ENCODE data around the gene CAMKV.
"Not testable (repeated sequence)": the region's sequence is repeated elsewhere in the genome, so short reads cannot be mapped to it uniquely, and the experiment has no call there.

Gene CAMKV

GRCh38 chr3:49844464-49845183 lies 25.1 kb downstream of the CAMKV start:
- no peak for DNase-seq
- no peak for ATAC-seq
- no peak overlapping the region for H3K27ac Mint-ChIP-seq
- H3K4me1 Mint-ChIP-seq, result no peaks in the 10 kb centered on the region
- peaks cover 12% of the 10 kb centered on the region for H3K36me3 Mint-ChIP-seq (ENCODE audit: low read depth)
- H3K27me3 Mint-ChIP-seq, result no peaks in the 10 kb centered on the region
- no peak overlapping the region for H3K4me3 Mint-ChIP-seq
- no peaks in the 10 kb centered on the region for H3K9me3 Mint-ChIP-seq

- no peaks in the 10 kb centered on the region for H3K27me3 Mint-ChIP-seq
- ATAC-seq (no peak), DNase-seq (no peak)
- no peaks in the 10 kb centered on the region for H3K9me3 Mint-ChIP-seq
- H3K4me1 Mint-ChIP-seq, result no peaks in the 10 kb centered on the region
- no peak overlapping the region for H3K27ac Mint-ChIP-seq
- no peak overlapping the region for H3K4me3 Mint-ChIP-seq
- H3K36me3 Mint-ChIP-seq (ENCODE audit: low read depth), result peaks cover 14% of the 10 kb centered on the region
Observed at GRCh38 chr3:49842843-49843517, 26.7 kb downstream of the CAMKV start.

- Mint-ChIP-seq H3K4me3 (no peak overlapping the region), H3K27ac (no peak overlapping the region), H3K27me3 (no peaks in the 10 kb centered on the region), H3K9me3 (no peaks in the 10 kb centered on the region), H3K4me1 (no peaks in the 10 kb centered on the region), H3K36me3 (ENCODE audit: low read depth) (peaks cover 9% of the 10 kb centered on the region)
- DNase-seq (no peak), ATAC-seq (no peak)
Observed at GRCh38 chr3:49841806-49842205, 27.9 kb downstream of the CAMKV start.

GRCh38 chr3:49841126-49841696 lies 28.5 kb downstream of the CAMKV start:
- Mint-ChIP-seq H3K4me1 (no peaks in the 10 kb centered on the region), H3K36me3 (ENCODE audit: low read depth) (peaks cover 4% of the 10 kb centered on the region), H3K27me3 (no peaks in the 10 kb centered on the region), H3K4me3 (no peak overlapping the region), H3K9me3 (no peaks in the 10 kb centered on the region), H3K27ac (no peak overlapping the region)
- no peak for ATAC-seq
- peak; percentile 18 for DNase-seq

GRCh38 chr3:49840388-49840787 lies 29.3 kb downstream of the CAMKV start:
- H3K9me3 Mint-ChIP-seq, result no peaks in the 10 kb centered on the region
- no peaks in the 10 kb centered on the region for H3K27me3 Mint-ChIP-seq
- ATAC-seq, result no peak
- no peak overlapping the region for H3K4me3 Mint-ChIP-seq
- no peak overlapping the region for H3K27ac Mint-ChIP-seq
- no peaks in the 10 kb centered on the region for H3K4me1 Mint-ChIP-seq
- no peak for DNase-seq
- peaks cover 4% of the 10 kb centered on the region for H3K36me3 Mint-ChIP-seq (ENCODE audit: low read depth)

- DNase-seq (peak; percentile 81), ATAC-seq (peak; percentile 80)
- peaks cover 8% of the 10 kb centered on the region for H3K36me3 Mint-ChIP-seq (ENCODE audit: low read depth)
- no peaks in the 10 kb centered on the region for H3K4me1 Mint-ChIP-seq
- H3K4me3 Mint-ChIP-seq, result no peak overlapping the region
- H3K9me3 Mint-ChIP-seq, result no peaks in the 10 kb centered on the region
- no peaks in the 10 kb centered on the region for H3K27me3 Mint-ChIP-seq
- no peak overlapping the region for H3K27ac Mint-ChIP-seq
Observed at GRCh38 chr3:49839193-49839809, 30.4 kb downstream of the CAMKV start.

- Mint-ChIP-seq H3K27me3 (no peaks in the 10 kb centered on the region), H3K4me3 (no peak overlapping the region), H3K27ac (no peak overlapping the region), H3K4me1 (no peaks in the 10 kb centered on the region), H3K9me3 (no peaks in the 10 kb centered on the region), H3K36me3 (ENCODE audit: low read depth) (peaks cover 29% of the 10 kb centered on the region)
- ATAC-seq (no peak), DNase-seq (no peak)
Observed at GRCh38 chr3:49831341-49831740, 38.4 kb downstream of the CAMKV start.

GRCh38 chr3:49826016-49826415 lies 43.7 kb downstream of the CAMKV start:
- H3K27me3 Mint-ChIP-seq, result no peaks in the 10 kb centered on the region
- no peaks in the 10 kb centered on the region for H3K9me3 Mint-ChIP-seq
- no peak for DNase-seq
- no peaks in the 10 kb centered on the region for H3K4me1 Mint-ChIP-seq
- ATAC-seq, result no peak
- H3K4me3 Mint-ChIP-seq, result no peak overlapping the region
- H3K36me3 Mint-ChIP-seq (ENCODE audit: low read depth), result peaks cover 15% of the 10 kb centered on the region
- H3K27ac Mint-ChIP-seq, result no peak overlapping the region

- not testable (repeated sequence) for H3K9me3 Mint-ChIP-seq; H3K27ac Mint-ChIP-seq; H3K27me3 Mint-ChIP-seq; ATAC-seq; H3K36me3 Mint-ChIP-seq (ENCODE audit: low read depth); H3K4me1 Mint-ChIP-seq; DNase-seq; H3K4me3 Mint-ChIP-seq
Observed at GRCh38 chr3:49823131-49823530, 46.6 kb downstream of the CAMKV start.

GRCh38 chr3:49813497-49814174 lies 56.1 kb downstream of the CAMKV start, which contains the start of gene UBA7:
Gene UBA7, minus strand, starts transcription at chr3:49813953. Its CDS starts 166 bp downstream, at chr3:49813787.
- Mint-ChIP-seq H3K36me3 (ENCODE audit: low read depth) (no peaks in the 10 kb centered on the region), H3K27ac (peak within 1 kb of the TSS; percentile 91), H3K4me1 (peaks cover 25% of the 10 kb centered on the region), H3K9me3 (no peaks in the 10 kb centered on the region), H3K4me3 (peak within 1 kb of the TSS; percentile 86), H3K27me3 (no peaks in the 10 kb centered on the region)
- DNase-seq, result peak; percentile 36
- ATAC-seq, result peak; percentile 81

- no peaks in the 10 kb centered on the region for H3K27me3 Mint-ChIP-seq
- no peaks in the 10 kb centered on the region for H3K36me3 Mint-ChIP-seq (ENCODE audit: low read depth)
- no peak for DNase-seq
- ATAC-seq, result peak; percentile 6
- H3K4me1 Mint-ChIP-seq, result peaks cover 31% of the 10 kb centered on the region
- peak overlapping the region; percentile 86 for H3K4me3 Mint-ChIP-seq
- peak overlapping the region; percentile 91 for H3K27ac Mint-ChIP-seq
- H3K9me3 Mint-ChIP-seq, result no peaks in the 10 kb centered on the region
Observed at GRCh38 chr3:49812916-49813496, 56.7 kb downstream of the CAMKV start.

All from activated naive CD8-positive, alpha-beta T cell treated with anti-CD3 and anti-CD28 coated beads, Interleukin-2, amount 50 U/mL, for 24 hours (primary cell).